Activated CD4-positive, alpha-beta memory T cell treated with anti-CD3 and anti-CD28 coated beads for 36 hours (primary cell): ENCODE data around the gene ANO7. TPM values are rescaled to one million over a fixed set of nuclear protein-coding genes. Genes with fewer than 3 reads are reported as not detected.
A peak's percentile ranks its signal among the peaks of the same experiment; 100 is the strongest.

ENCODE experiments used
- CTCF ChIA-PET: fragments of 350-600 bp; sonication (Branson Sonifier 250); formaldehyde crosslinking; loops from one replicate; lab custom pipeline; 2021; ENCODE audit warnings: antibody characterized with exemption, inconsistent platforms; lab: Charles Lee
- POLR2A ChIA-PET: fragments of 350-600 bp; sonication (Branson Sonifier 250); formaldehyde crosslinking; loops from one replicate; lab custom pipeline; 2021; ENCODE audit warnings: antibody characterized with exemption; lab: Charles Lee
- DNase-seq: peaks from one replicate; pipeline ENCODE4 v3.0.0-alpha.2; 2020
- H3K27ac Mint-ChIP-seq: one replicate; pipeline ENCODE4 v1.8.0; 2021; ENCODE audit warnings: mixed read lengths
- H3K27me3 Mint-ChIP-seq: one replicate; pipeline ENCODE4 v1.8.0; 2021; ENCODE audit warnings: mixed read lengths
- H3K36me3 Mint-ChIP-seq: one replicate; pipeline ENCODE4 v1.8.0; 2021; ENCODE audit warnings: mixed read lengths
- H3K4me1 Mint-ChIP-seq: one replicate; pipeline ENCODE4 v1.8.0; 2021; ENCODE audit warnings: low read depth, mixed read lengths
- H3K4me3 Mint-ChIP-seq: one replicate; pipeline ENCODE4 v1.8.0; 2021; ENCODE audit warnings: mild to moderate bottlenecking, mixed read lengths
- H3K9me3 Mint-ChIP-seq: one replicate; pipeline ENCODE4 v1.8.0; 2021; ENCODE audit warnings: mixed read lengths
- intact Hi-C: fragments of 100-400 bp; cut with micrococcal nuclease; formaldehyde crosslinking; loops from one replicate; pipeline ENCODE4 v1.15.1; 2023
- total RNA-seq, 2 experiments: library from RNA; stranded (reverse); gene quantifications; one replicate each; pipeline ENCODE4 v1.2.3, GENCODE V29; 2021

The ANO7 gene
- total RNA-seq, 2 experiments from 2014 or later: 1.4 to 2.1 TPM

- H3K27ac Mint-ChIP-seq: peak within 1 kb of the TSS; percentile 86
- H3K4me3 Mint-ChIP-seq: peak within 1 kb of the TSS; percentile 93
- intact Hi-C loops: loop anchor here (1.0 to 5.0 kb wide), 10 partner anchors 23 to 583 kb away; partner anchors contain the start of genes HDLBP, MTERF4, RNPEPL1 and SEPTIN2
- H3K36me3 Mint-ChIP-seq: peaks cover 9% of the 10 kb centered on the region
- ChIA-PET CTCF (interaction anchor here (0.8 to 3.6 kb wide), 8 partner anchors 8 to 487 kb away, joined by 3 to 30 read pairs (median 4); partner anchors contain the start of gene ATG4B), POLR2A (interaction anchor here (0.6 to 4.4 kb wide), 14 partner anchors 12 to 589 kb away, joined by 3 to 28 read pairs (median 3); partner anchors contain the start of genes DUSP28 and MTERF4)
- H3K9me3 Mint-ChIP-seq: no peaks in the 10 kb centered on the region
- peak; percentile 98 for DNase-seq
- H3K27me3 Mint-ChIP-seq: no peaks in the 10 kb centered on the region
- H3K4me1 Mint-ChIP-seq: peaks cover 56% of the 10 kb centered on the region
Observed at GRCh38 chr2:241149925-241150659, 38.4 kb upstream of the ANO7 start, which contains the start of gene PPP1R7. Gene PPP1R7, plus strand, starts transcription at chr2:241150467. Its CDS starts 29 bp downstream, at chr2:241150496.

- CTCF ChIA-PET: interaction anchor here (0.9 to 3.6 kb wide), 4 partner anchors 55 to 74 kb away, joined by 3 to 30 read pairs (median 5); no protein-coding TSS in a partner anchor
- peak overlapping the region; percentile 93 for H3K4me3 Mint-ChIP-seq
- no peaks in the 10 kb centered on the region for H3K27me3 Mint-ChIP-seq
- intact Hi-C loops: loop anchor here (1.0 to 5.0 kb wide), 5 partner anchors 29 to 584 kb away; partner anchors contain the start of genes HDLBP, RNPEPL1 and SEPTIN2
- H3K4me1 Mint-ChIP-seq: peaks cover 59% of the 10 kb centered on the region
- POLR2A ChIA-PET: interaction anchor here (0.8 to 4.4 kb wide), 7 partner anchors 34 to 526 kb away, joined by 3 to 28 read pairs (median 3); partner anchors contain the start of genes GPR35, MTERF4 and SEPTIN2
- peak overlapping the region; percentile 86 for H3K27ac Mint-ChIP-seq
- H3K36me3 Mint-ChIP-seq: peaks cover 11% of the 10 kb centered on the region
- H3K9me3 Mint-ChIP-seq: no peaks in the 10 kb centered on the region
- DNase-seq: no peak
Observed at GRCh38 chr2:241150660-241151530, 37.6 kb upstream of the ANO7 start.

GRCh38 chr2:241151934-241152660 lies 36.4 kb upstream of the ANO7 start:
- Mint-ChIP-seq H3K36me3 (peaks cover 13% of the 10 kb centered on the region), H3K9me3 (no peaks in the 10 kb centered on the region), H3K27me3 (no peaks in the 10 kb centered on the region), H3K27ac (peak overlapping the region; percentile 34), H3K4me1 (peaks cover 56% of the 10 kb centered on the region), H3K4me3 (peak overlapping the region; percentile 93)
- CTCF ChIA-PET: interaction anchor here (3.6 kb wide), 1 partner anchor 73 kb away, joined by 30 read pairs; no protein-coding TSS in a partner anchor
- intact Hi-C loops: loop anchor here (5.0 kb wide), 1 partner anchor 585 kb away; the partner anchor contains the start of gene RNPEPL1
- DNase-seq: no peak
- POLR2A ChIA-PET: interaction anchor here (0.8 to 4.4 kb wide), 4 partner anchors 35 to 527 kb away, joined by 3 to 28 read pairs (median 5); partner anchors contain the start of genes GPR35 and MTERF4

GRCh38 chr2:241153616-241154015 lies 34.9 kb upstream of the ANO7 start:
- H3K4me1 Mint-ChIP-seq: peaks cover 46% of the 10 kb centered on the region
- H3K4me3 Mint-ChIP-seq: no peak overlapping the region
- ChIA-PET POLR2A (interaction anchor here (1.3 kb wide), 1 partner anchor 51 kb away, joined by 3 read pairs; the partner anchor contains the start of gene MTERF4), CTCF (no interaction called here)
- no peaks in the 10 kb centered on the region for H3K27me3 Mint-ChIP-seq
- H3K27ac Mint-ChIP-seq: peak overlapping the region; percentile 50
- H3K9me3 Mint-ChIP-seq: no peaks in the 10 kb centered on the region
- peaks cover 24% of the 10 kb centered on the region for H3K36me3 Mint-ChIP-seq
- intact Hi-C loops: loop anchor here (5.0 kb wide), 1 partner anchor 586 kb away; the partner anchor contains the start of gene RNPEPL1
- peak; percentile 23 for DNase-seq

- Mint-ChIP-seq H3K4me1 (peaks cover 45% of the 10 kb centered on the region), H3K9me3 (no peaks in the 10 kb centered on the region), H3K4me3 (no peak overlapping the region), H3K27me3 (no peaks in the 10 kb centered on the region), H3K36me3 (peaks cover 30% of the 10 kb centered on the region), H3K27ac (peak overlapping the region; percentile 56)
- ChIA-PET CTCF (no interaction called here), POLR2A (interaction anchor here (1.0 kb wide), 1 partner anchor 25 kb away, joined by 4 read pairs; no protein-coding TSS in a partner anchor)
- DNase-seq: peak; percentile 72
- intact Hi-C loops: loop anchor here (1.0 to 5.0 kb wide), 2 partner anchors 25 to 588 kb away; partner anchors contain the start of gene RNPEPL1
Observed at GRCh38 chr2:241154915-241155314, 33.6 kb upstream of the ANO7 start.

GRCh38 chr2:241155936-241156335 lies 32.5 kb upstream of the ANO7 start:
- peak overlapping the region; percentile 60 for H3K27ac Mint-ChIP-seq

GRCh38 chr2:241156971-241157441 lies 31.5 kb upstream of the ANO7 start:
- Mint-ChIP-seq H3K36me3 (peaks cover 39% of the 10 kb centered on the region), H3K4me1 (peaks cover 32% of the 10 kb centered on the region), H3K9me3 (no peaks in the 10 kb centered on the region), H3K4me3 (no peak overlapping the region), H3K27me3 (no peaks in the 10 kb centered on the region), H3K27ac (no peak overlapping the region)
- ChIA-PET POLR2A (no interaction called here), CTCF (no interaction called here)
- no peak for DNase-seq
- intact Hi-C loops: no loop called here

More at GRCh38 chr2:241155936-241156335, 32.5 kb upstream of the ANO7 start:
- ChIA-PET CTCF (no interaction called here), POLR2A (no interaction called here)
- peaks cover 34% of the 10 kb centered on the region for H3K36me3 Mint-ChIP-seq
- peaks cover 42% of the 10 kb centered on the region for H3K4me1 Mint-ChIP-seq
- no peaks in the 10 kb centered on the region for H3K27me3 Mint-ChIP-seq
- H3K9me3 Mint-ChIP-seq: no peaks in the 10 kb centered on the region
- no peak for DNase-seq
- no peak overlapping the region for H3K4me3 Mint-ChIP-seq
- intact Hi-C loops: loop anchor here (1.0 kb wide), 1 partner anchor 24 kb away; no protein-coding TSS in a partner anchor

- intact Hi-C loops: no loop called here
- H3K4me1 Mint-ChIP-seq: peaks cover 24% of the 10 kb centered on the region
- peaks cover 45% of the 10 kb centered on the region for H3K36me3 Mint-ChIP-seq
- H3K27me3 Mint-ChIP-seq: no peaks in the 10 kb centered on the region
- no peak overlapping the region for H3K27ac Mint-ChIP-seq
- no peak overlapping the region for H3K4me3 Mint-ChIP-seq
- DNase-seq: no peak
- ChIA-PET CTCF (interaction anchor here (0.9 kb wide), 1 partner anchor 9 kb away, joined by 3 read pairs; the partner anchor contains the start of gene PASK), POLR2A (no interaction called here)
- no peaks in the 10 kb centered on the region for H3K9me3 Mint-ChIP-seq
Observed at GRCh38 chr2:241157841-241158545, 30.5 kb upstream of the ANO7 start.

- ChIA-PET CTCF (interaction anchor here (0.9 kb wide), 1 partner anchor 9 kb away, joined by 3 read pairs; the partner anchor contains the start of gene PASK), POLR2A (no interaction called here)
- intact Hi-C loops: no loop called here
- Mint-ChIP-seq H3K4me1 (peaks cover 19% of the 10 kb centered on the region), H3K9me3 (no peaks in the 10 kb centered on the region), H3K36me3 (peaks cover 43% of the 10 kb centered on the region), H3K4me3 (no peak overlapping the region), H3K27ac (no peak overlapping the region), H3K27me3 (no peaks in the 10 kb centered on the region)
- DNase-seq: no peak
Observed at GRCh38 chr2:241158546-241158900, 30.0 kb upstream of the ANO7 start.

- intact Hi-C loops: no loop called here
- H3K9me3 Mint-ChIP-seq: no peaks in the 10 kb centered on the region
- POLR2A ChIA-PET: no interaction called here
- H3K4me3 Mint-ChIP-seq: no peak overlapping the region
- CTCF ChIA-PET: no interaction called here
- H3K27ac Mint-ChIP-seq: no peak overlapping the region
- H3K27me3 Mint-ChIP-seq: no peaks in the 10 kb centered on the region
- peaks cover 41% of the 10 kb centered on the region for H3K36me3 Mint-ChIP-seq
- H3K4me1 Mint-ChIP-seq: peaks cover 16% of the 10 kb centered on the region
- no peak for DNase-seq
Observed at GRCh38 chr2:241159116-241159515, 29.4 kb upstream of the ANO7 start.
